Measurements from ENCODE around the gene PMS2. TPM values are rescaled to one million over a fixed set of nuclear protein-coding genes. Genes with fewer than 3 reads are reported as not detected.

The PMS2 gene
- total and polyA plus RNA-seq, 10 of the 15 experiments (the other 5 are each of a cell fraction or from before 2014, with no cell fraction given): 3.6 to 25.4 (median 18.0) TPM

DNA sequence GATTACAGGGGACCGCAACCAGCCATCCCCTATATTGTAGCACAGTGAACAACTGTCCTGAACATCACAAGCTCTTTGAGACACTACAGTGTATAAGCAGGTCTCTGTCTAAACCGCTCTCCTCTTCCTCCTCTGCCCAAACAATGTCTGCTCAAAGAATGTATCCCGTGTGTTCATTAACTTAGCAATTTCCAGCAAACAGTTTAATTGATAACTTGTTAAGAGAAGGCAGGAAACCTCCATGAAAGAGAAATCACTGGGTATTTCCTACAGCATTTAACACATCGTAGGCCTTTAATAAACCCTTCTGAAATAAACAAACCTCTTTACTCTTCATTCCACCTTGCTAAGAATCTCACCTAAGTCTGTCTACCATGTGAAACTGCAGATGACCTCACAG, 1.5 kb downstream of the PMS2 start:
- Histone ChIP-seq H3K4me3 (peak overlapping the region; percentile 93), H3K9ac (ENCODE audit: control insufficient read depth, insufficient read depth, low read length) (peak overlapping the region; percentile 90), H3K4me2 (ENCODE audit: control insufficient read depth, insufficient read depth) (peak overlapping the region; percentile 45), H3K27ac (ENCODE audit: control insufficient read depth, insufficient read depth) (peak overlapping the region; percentile 89; the same call in 1 of the 2 replicates), H3K79me2 (ENCODE audit: control insufficient read depth, insufficient read depth, low read length) (peaks cover 41% of the 10 kb centered on the region), H3K9me3 (replicated peaks; ENCODE audit: control insufficient read depth, insufficient read depth, low read length) (no peaks in the 10 kb centered on the region), H4K20me1 (ENCODE audit: control insufficient read depth, insufficient read depth) (no peaks in the 10 kb centered on the region), H3K27me3 (replicated peaks in 1 of 2; ENCODE audit: control insufficient read depth in 2 of 2, insufficient read depth in 2 of 2, low read length in 1 of 2) (no peaks in the 10 kb centered on the region), H3K4me1 (ENCODE audit: control insufficient read depth, insufficient read depth, low read length) (0 out of 2 replicates have a peak, but pooled peaks cover 2% of the 10 kb centered on the region), H2AFZ (ENCODE audit: control insufficient read depth, low read depth, low read length) (no peak overlapping the region), H3K36me3 (ENCODE audit: control insufficient read depth in 2 of 2, insufficient read depth in 2 of 2, low read length in 1 of 2) (peaks cover 0 to under 1% of the 10 kb centered on the region in 2 experiments; a peak in 3 of 4 replicates)
- RAD21 ChIA-PET (ENCODE audit: unreplicated experiment): interaction anchor here (2.6 kb wide), 1 partner anchor 99 kb away, joined by 13 read pairs; no protein-coding TSS in a partner anchor
- TF ChIP-seq NR2C2 (IDR thresholded peaks at IDR 0.05; ENCODE audit: borderline replicate concordance, control insufficient read depth, insufficient read length, low read depth): no peak
- no peak for TF ChIP-seq EGR1 (IDR thresholded peaks at IDR 0.05; ENCODE audit: borderline replicate concordance in 1 of 2, low read depth in 2 of 2, low read length in 2 of 2)
- TF ChIP-seq BCL11A (IDR thresholded peaks at IDR 0.05; ENCODE audit: low read depth, low read length): no peak
- TF ChIP-seq ZNF24 (IDR thresholded peaks at IDR 0.05): no peak
- CTCF ChIA-PET: interaction anchor here (1.1 to 3.5 kb wide), 5 partner anchors 10 to 342 kb away, joined by 3 to 15 read pairs (median 5); no protein-coding TSS in a partner anchor
- intact Hi-C loops (cut with micrococcal nuclease; ENCODE audit: unreplicated experiment) (loop anchor here (10.0 kb wide), 1 partner anchor 437 kb away; the partner anchor contains the start of gene DAGLB), in situ Hi-C loops (cut with MboI) (no loop called here)
- 37% methylated on average over 4 of the region's 4 CpGs for WGBS (ENCODE audit: insufficient coverage, insufficient replicate concordance, low lambda C conversion rate, missing lambda C conversion rate)
- ATAC-seq (no peak), FAIRE-seq (no peak), DNase-seq (ENCODE audit: low read depth, low spot score) (no peak)
- BruUV-seq (replicated peaks): no TSS peak
- SMC1A ChIA-PET (ENCODE audit: uncharacterized antibody, unreplicated experiment): interaction anchor here (1.1 to 3.5 kb wide), 3 partner anchors 10 to 99 kb away, joined by 4 to 24 read pairs (median 17); no protein-coding TSS in a partner anchor
- POLR2A ChIA-PET: interaction anchor here (1.1 kb wide), 2 partner anchors 10 to 50 kb away, joined by 4 to 5 read pairs; no protein-coding TSS in a partner anchor

DNA sequence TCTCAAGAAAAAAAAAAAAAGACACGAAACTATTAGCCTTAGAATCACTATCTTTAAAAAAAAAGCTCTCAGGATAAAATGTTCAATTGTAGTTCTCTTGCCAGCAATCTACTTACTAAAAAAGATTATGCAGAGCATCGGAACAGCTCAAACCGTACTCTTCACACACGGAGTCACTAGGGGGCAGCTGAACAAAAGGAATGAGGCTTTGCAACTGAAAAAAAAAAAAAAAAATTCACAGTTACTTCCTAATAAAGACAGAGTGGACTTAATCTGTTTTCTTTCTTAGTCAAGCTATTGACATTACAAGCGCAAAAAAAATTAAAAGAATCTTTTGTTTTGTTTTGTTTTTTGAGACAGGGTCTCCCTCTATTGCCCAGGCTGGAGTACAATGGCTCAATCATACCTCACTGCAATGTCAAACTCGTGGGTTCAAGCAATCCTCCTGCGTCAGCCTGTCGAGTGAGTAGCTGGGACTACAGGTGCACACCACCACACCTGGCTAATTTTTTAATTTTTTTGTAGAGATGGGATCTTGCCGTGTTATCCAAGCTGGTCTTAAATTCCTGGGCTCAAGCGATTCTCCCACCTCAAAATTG, 11.5 kb downstream of the PMS2 start:
- intact Hi-C loops (cut with micrococcal nuclease; ENCODE audit: unreplicated experiment) (loop anchor here (2.0 kb wide), 2 partner anchors 109 to 325 kb away; no protein-coding TSS in a partner anchor), in situ Hi-C loops (cut with MboI) (no loop called here)
- Histone ChIP-seq H3K79me2 (ENCODE audit: control insufficient read depth, insufficient read depth, low read length) (no peaks in the 10 kb centered on the region), H2AFZ (ENCODE audit: control insufficient read depth, low read depth, low read length) (no peak overlapping the region), H4K20me1 (ENCODE audit: control insufficient read depth, insufficient read depth) (no peaks in the 10 kb centered on the region), H3K9me3 (replicated peaks; ENCODE audit: control insufficient read depth, insufficient read depth, low read length) (no peaks in the 10 kb centered on the region), H3K4me2 (ENCODE audit: control insufficient read depth, insufficient read depth) (no peak overlapping the region), H3K4me3 (no peak overlapping the region), H3K36me3 (ENCODE audit: control insufficient read depth in 2 of 2, insufficient read depth in 2 of 2, low read length in 1 of 2) (peaks cover 7 to 17% of the 10 kb centered on the region in 2 experiments), H3K4me1 (ENCODE audit: control insufficient read depth, insufficient read depth, low read length) (no peaks in the 10 kb centered on the region), H3K27me3 (replicated peaks in 1 of 2; ENCODE audit: control insufficient read depth in 2 of 2, insufficient read depth in 2 of 2, low read length in 1 of 2) (no peaks in the 10 kb centered on the region), H3K9ac (ENCODE audit: control insufficient read depth, insufficient read depth, low read length) (no peak overlapping the region), H3K27ac (ENCODE audit: control insufficient read depth, insufficient read depth) (no peak overlapping the region)
- RAD21 ChIA-PET (ENCODE audit: unreplicated experiment): interaction anchor here (0.6 to 2.9 kb wide), 10 partner anchors 11 to 353 kb away, joined by 3 to 12 read pairs (median 4); partner anchors contain the start of genes AIMP2 and PMS2
- CTCF ChIA-PET: interaction anchor here (0.6 to 2.2 kb wide), 19 partner anchors 9 to 1562 kb away, joined by 3 to 26 read pairs (median 3); partner anchors contain the start of genes AIMP2 and PMS2
- SMC1A ChIA-PET (ENCODE audit: uncharacterized antibody, unreplicated experiment): interaction anchor here (0.6 to 2.1 kb wide), 14 partner anchors 8 to 340 kb away, joined by 3 to 24 read pairs (median 4); no protein-coding TSS in a partner anchor
- BruUV-seq (replicated peaks): no TSS peak
- DNase-seq (ENCODE audit: low read depth, low spot score) (no peak), ATAC-seq (peak; percentile 71), FAIRE-seq (no peak)
- 69% methylated on average over 10 of the region's 10 CpGs for WGBS (ENCODE audit: insufficient coverage, insufficient replicate concordance, low lambda C conversion rate, missing lambda C conversion rate)
- POLR2A ChIA-PET: interaction anchor here (0.6 to 1.0 kb wide), 8 partner anchors 10 to 429 kb away, joined by 3 to 9 read pairs (median 6); no protein-coding TSS in a partner anchor
- TF ChIP-seq IKZF2 (IDR thresholded peaks at IDR 0.05) (no peak), RELA (IDR thresholded peaks at IDR 0.05; ENCODE audit: borderline replicate concordance, partially characterized antibody) (no peak), ZSCAN29 (IDR thresholded peaks at IDR 0.05) (no peak), FOXM1 (IDR thresholded peaks at IDR 0.05; ENCODE audit: low read depth, low read length) (no peak), YY1 (IDR thresholded peaks at IDR 0.05; ENCODE audit: low read depth, low read length) (0 out of 2 replicates have a peak, but pooled peaks have one; percentile 22), ZNF384 (IDR thresholded peaks at IDR 0.05; ENCODE audit: borderline replicate concordance, low read depth, low read length) (peak; percentile 96), MXI1 (IDR thresholded peaks at IDR 0.05; ENCODE audit: low read depth, low read length) (no peak), RAD21 (IDR thresholded peaks at IDR 0.05; ENCODE audit: insufficient read depth, low read depth, low read length) (peak; percentile 76), DPF2 (IDR thresholded peaks at IDR 0.05) (no peak)
- TF ChIP-seq, protein P1, sequence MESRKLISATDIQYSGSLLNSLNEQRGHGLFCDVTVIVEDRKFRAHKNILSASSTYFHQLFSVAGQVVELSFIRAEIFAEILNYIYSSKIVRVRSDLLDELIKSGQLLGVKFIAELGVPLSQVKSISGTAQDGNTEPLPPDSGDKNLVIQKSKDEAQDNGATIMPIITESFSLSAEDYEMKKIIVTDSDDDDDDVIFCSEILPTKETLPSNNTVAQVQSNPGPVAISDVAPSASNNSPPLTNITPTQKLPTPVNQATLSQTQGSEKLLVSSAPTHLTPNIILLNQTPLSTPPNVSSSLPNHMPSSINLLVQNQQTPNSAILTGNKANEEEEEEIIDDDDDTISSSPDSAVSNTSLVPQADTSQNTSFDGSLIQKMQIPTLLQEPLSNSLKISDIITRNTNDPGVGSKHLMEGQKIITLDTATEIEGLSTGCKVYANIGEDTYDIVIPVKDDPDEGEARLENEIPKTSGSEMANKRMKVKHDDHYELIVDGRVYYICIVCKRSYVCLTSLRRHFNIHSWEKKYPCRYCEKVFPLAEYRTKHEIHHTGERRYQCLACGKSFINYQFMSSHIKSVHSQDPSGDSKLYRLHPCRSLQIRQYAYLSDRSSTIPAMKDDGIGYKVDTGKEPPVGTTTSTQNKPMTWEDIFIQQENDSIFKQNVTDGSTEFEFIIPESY (IDR thresholded peaks at IDR 0.05): no peak
